ENCODE measurements around the gene FHOD3. TPM values are rescaled to one million over a fixed set of nuclear protein-coding genes. Genes with fewer than 3 reads are reported as not detected.
A peak's percentile ranks its signal among the peaks of the same experiment; 100 is the strongest.

FHOD3 gene
- total RNA-seq, 4 donors from 2014 or later = 24.1 to 51.4 (median 33.8) TPM

DNA sequence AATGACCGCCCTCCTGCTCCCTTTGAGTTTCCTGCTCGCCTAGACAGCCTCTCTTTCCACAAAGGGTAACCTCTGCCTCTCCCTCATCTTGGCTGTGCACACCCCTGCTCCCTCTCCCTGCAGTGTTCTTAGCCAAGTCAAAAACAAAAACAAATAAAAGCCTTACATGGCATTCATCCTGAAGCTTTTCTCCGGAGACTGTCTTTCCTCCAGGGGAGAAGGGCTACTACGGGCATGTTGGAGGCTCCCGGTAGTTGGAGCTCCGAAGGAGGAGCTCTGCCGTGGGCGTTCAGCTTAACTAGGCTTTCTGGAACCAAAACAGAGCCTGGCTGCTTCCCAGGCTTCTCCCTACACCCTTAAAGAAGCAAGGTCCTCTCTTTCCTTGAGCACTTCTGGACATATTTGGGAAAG lies 427.1 kb downstream of the FHOD3 start:
- no peaks in the 10 kb centered on the region for H3K36me3 ChIP-seq
- no peak for DNase-seq (ENCODE audit: extremely low spot score)
- TF ChIP-seq, protein P1, sequence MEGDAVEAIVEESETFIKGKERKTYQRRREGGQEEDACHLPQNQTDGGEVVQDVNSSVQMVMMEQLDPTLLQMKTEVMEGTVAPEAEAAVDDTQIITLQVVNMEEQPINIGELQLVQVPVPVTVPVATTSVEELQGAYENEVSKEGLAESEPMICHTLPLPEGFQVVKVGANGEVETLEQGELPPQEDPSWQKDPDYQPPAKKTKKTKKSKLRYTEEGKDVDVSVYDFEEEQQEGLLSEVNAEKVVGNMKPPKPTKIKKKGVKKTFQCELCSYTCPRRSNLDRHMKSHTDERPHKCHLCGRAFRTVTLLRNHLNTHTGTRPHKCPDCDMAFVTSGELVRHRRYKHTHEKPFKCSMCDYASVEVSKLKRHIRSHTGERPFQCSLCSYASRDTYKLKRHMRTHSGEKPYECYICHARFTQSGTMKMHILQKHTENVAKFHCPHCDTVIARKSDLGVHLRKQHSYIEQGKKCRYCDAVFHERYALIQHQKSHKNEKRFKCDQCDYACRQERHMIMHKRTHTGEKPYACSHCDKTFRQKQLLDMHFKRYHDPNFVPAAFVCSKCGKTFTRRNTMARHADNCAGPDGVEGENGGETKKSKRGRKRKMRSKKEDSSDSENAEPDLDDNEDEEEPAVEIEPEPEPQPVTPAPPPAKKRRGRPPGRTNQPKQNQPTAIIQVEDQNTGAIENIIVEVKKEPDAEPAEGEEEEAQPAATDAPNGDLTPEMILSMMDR (IDR thresholded peaks at IDR 0.05) = no peak
- TF ChIP-seq EP300 (IDR thresholded peaks at IDR 0.05) = no peak
- no peak for TF ChIP-seq POLR2A (IDR thresholded peaks at IDR 0.05; ENCODE audit: low read depth)
- no peak for TF ChIP-seq POLR2AphosphoS5 (IDR thresholded peaks at IDR 0.05)
- WGBS = 31% methylated on average over 8 of the region's 8 CpGs
- peaks cover 0 to 35% (median 23%) of the 10 kb centered on the region in 4 donors for H3K4me1 ChIP-seq
- no peaks in the 10 kb centered on the region for H3K9me3 ChIP-seq
- intact Hi-C loops (cut with DNase I) = no loop called here
- H3K4me3 ChIP-seq = peak overlapping the region; percentile 23 to 42 (median 39)
- peak overlapping the region; percentile 45 to 72 (median 60) for H3K27ac ChIP-seq (replicated peaks in 1 of 4)
- H3K27me3 ChIP-seq = no peaks in the 10 kb centered on the region

DNA sequence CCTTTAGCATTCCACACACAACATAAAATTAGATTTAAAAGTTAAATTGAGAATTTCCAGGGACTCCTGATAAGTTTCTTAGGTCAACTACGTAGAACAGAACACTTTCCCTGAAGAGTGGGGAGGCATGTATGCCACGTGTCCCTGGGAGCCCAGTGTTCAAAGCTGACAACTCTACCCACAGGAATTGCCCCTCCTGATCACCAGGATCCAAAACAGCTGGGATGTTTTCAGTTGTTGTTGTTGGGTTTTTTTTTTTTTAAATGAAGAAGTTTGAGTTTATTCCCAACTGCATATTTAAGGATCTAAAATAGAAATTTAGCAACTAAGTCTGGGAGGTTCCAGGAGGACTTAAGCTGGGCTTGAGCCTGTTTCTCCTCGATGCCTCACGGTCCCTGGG lies 430.8 kb downstream of the FHOD3 start:
- H3K9me3 ChIP-seq = no peaks in the 10 kb centered on the region
- H3K4me3 ChIP-seq = no peak overlapping the region
- WGBS = 62% methylated on average over 4 of the region's 4 CpGs
- DNase-seq (ENCODE audit: extremely low spot score) = no peak
- TF ChIP-seq POLR2AphosphoS5 (IDR thresholded peaks at IDR 0.05) (no peak), EP300 (IDR thresholded peaks at IDR 0.05) (no peak), POLR2A (IDR thresholded peaks at IDR 0.05; ENCODE audit: low read depth) (no peak)
- TF ChIP-seq, protein P1 (IDR thresholded peaks at IDR 0.05) = no peak
- H3K27me3 ChIP-seq = no peaks in the 10 kb centered on the region
- no peak overlapping the region for H3K27ac ChIP-seq (replicated peaks in 1 of 4)
- H3K4me1 ChIP-seq = peaks cover 0 to 24% (median 13%) of the 10 kb centered on the region in 4 donors
- intact Hi-C loops (cut with DNase I) = no loop called here
- peaks cover 0 to 21% (median 11%) of the 10 kb centered on the region in 4 donors for H3K36me3 ChIP-seq

DNA sequence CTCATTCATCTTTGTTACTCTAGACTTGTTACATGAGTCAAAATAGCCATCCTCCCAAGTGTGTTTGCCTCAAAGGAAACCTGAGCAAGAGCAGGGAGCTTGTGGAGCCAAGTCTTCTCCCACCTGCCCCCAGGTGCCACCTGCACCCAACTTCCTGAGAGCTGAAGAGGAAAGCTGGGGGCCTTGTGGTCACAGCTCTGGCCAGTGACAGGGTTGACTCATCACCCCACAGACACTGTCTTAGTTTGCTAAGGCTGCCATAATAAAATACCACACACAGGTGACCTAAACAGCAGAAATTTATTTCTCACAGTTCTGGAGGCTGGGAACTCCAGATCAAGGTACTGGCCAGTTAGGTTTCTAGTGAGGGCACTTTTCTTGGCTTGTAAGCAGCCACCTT lies 431.7 kb downstream of the FHOD3 start:
- H3K27ac ChIP-seq (replicated peaks in 1 of 4) = no peak overlapping the region
- no peak for DNase-seq (ENCODE audit: extremely low spot score)
- peaks cover 0 to 29% (median 13%) of the 10 kb centered on the region in 4 donors for H3K36me3 ChIP-seq
- H3K9me3 ChIP-seq = no peaks in the 10 kb centered on the region
- peaks cover 0 to 15% (median 10%) of the 10 kb centered on the region in 4 donors for H3K4me1 ChIP-seq
- intact Hi-C loops (cut with DNase I) = no loop called here
- H3K4me3 ChIP-seq = no peak overlapping the region
- TF ChIP-seq POLR2A (IDR thresholded peaks at IDR 0.05; ENCODE audit: low read depth) (no peak), EP300 (IDR thresholded peaks at IDR 0.05) (no peak), POLR2AphosphoS5 (IDR thresholded peaks at IDR 0.05) (no peak)
- TF ChIP-seq, protein P1 (IDR thresholded peaks at IDR 0.05) = no peak
- no peaks in the 10 kb centered on the region for H3K27me3 ChIP-seq

DNA sequence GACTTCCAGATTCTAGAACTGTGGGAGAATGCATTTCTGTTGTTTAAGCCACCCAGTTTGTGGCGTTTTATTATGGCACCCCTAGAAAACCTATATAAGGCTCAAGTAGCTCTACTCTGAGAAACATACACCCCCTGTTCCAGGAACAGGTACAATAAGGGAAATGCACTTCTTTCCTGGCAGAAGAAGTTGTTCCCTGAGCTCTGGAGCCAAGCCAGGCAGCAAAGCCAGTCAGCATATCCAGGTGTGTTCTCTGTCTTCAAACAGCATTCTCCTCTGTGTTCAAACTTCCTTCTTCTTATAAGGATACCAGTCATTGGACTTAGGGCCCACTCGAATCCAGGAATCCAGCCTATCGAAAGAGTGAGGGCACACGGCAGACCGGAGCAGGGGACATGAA lies 434.8 kb downstream of the FHOD3 start:
- DNase-seq (ENCODE audit: extremely low spot score) = no peak
- H3K4me3 ChIP-seq = no peak overlapping the region
- H3K36me3 ChIP-seq = peaks cover 0 to 44% (median 26%) of the 10 kb centered on the region in 4 donors
- intact Hi-C loops (cut with DNase I) = no loop called here
- no peaks in the 10 kb centered on the region for H3K27me3 ChIP-seq
- no peak overlapping the region for H3K27ac ChIP-seq (replicated peaks in 1 of 4)
- WGBS = 79% methylated on average over 5 of the region's 5 CpGs
- TF ChIP-seq, protein P1 (IDR thresholded peaks at IDR 0.05) = no peak
- no peak for TF ChIP-seq EP300 (IDR thresholded peaks at IDR 0.05)
- TF ChIP-seq POLR2A (IDR thresholded peaks at IDR 0.05; ENCODE audit: low read depth) = no peak
- TF ChIP-seq POLR2AphosphoS5 (IDR thresholded peaks at IDR 0.05) = no peak
- H3K4me1 ChIP-seq = peaks cover 0 to 6% (median 0%) of the 10 kb centered on the region in 4 donors
- no peaks in the 10 kb centered on the region for H3K9me3 ChIP-seq

DNA sequence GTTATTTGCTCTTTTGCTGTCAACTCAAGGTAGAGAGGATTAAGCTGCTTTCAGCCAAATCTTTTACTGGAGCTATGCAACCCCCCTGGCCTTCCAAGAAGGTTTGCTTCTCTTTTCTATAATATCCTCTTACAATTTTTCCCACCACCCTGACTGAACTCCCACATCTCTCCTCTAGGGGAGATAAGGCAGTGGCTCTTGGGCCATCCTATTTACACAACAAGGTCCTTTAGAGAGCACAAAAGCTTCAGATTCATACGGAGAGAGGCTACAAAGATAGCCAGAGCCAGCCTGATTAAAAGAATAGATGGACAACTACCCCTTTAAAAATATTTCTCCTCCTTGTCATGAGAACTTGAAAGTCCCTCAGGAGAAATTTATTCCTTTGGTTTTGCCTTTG lies 435.6 kb downstream of the FHOD3 start:
- Histone ChIP-seq H3K36me3 (peaks cover 0 to 44% (median 26%) of the 10 kb centered on the region in 4 donors), H3K27ac (replicated peaks in 1 of 4) (no peak overlapping the region), H3K4me3 (no peak overlapping the region), H3K9me3 (no peaks in the 10 kb centered on the region), H3K4me1 (peaks cover 0 to 6% (median 0%) of the 10 kb centered on the region in 4 donors), H3K27me3 (no peaks in the 10 kb centered on the region)
- DNase-seq (ENCODE audit: extremely low spot score) = peak; percentile 7
- intact Hi-C loops (cut with DNase I) = no loop called here
- 75% methylated on average over 1 of the region's 1 CpG for whole genome bisulfite sequencing
- TF ChIP-seq, protein P1 (IDR thresholded peaks at IDR 0.05) = no peak
- TF ChIP-seq POLR2A (IDR thresholded peaks at IDR 0.05; ENCODE audit: low read depth) = no peak
- TF ChIP-seq EP300 (IDR thresholded peaks at IDR 0.05) = no peak
- TF ChIP-seq POLR2AphosphoS5 (IDR thresholded peaks at IDR 0.05) = no peak

Data from esophagus muscularis mucosa (tissue), 4 donors.